GM18498 (cell line): ENCODE data around the gene DMD.

Source experiments
- ATAC-seq: cut with Tn5 transposase; IDR thresholded peaks from one replicate; pipeline ENCODE4 v1.9.1; 2021; ENCODE audit warnings: mild to moderate bottlenecking, moderate library complexity; ENCODE audit not compliant: unreplicated experiment

Gene DMD

GRCh38 chrX:33045245-33045644 lies 166.1 kb downstream of the DMD start:
- no peak for ATAC-seq

GRCh38 chrX:33041141-33041540 lies 170.2 kb downstream of the DMD start:
- ATAC-seq, result no peak

- no peak for ATAC-seq
Observed at GRCh38 chrX:33032700-33033099, 178.6 kb downstream of the DMD start.

- no peak for ATAC-seq
Observed at GRCh38 chrX:33014949-33015348, 196.4 kb downstream of the DMD start.

- no peak for ATAC-seq
Observed at GRCh38 chrX:33014086-33014485, 197.3 kb downstream of the DMD start.

- ATAC-seq, result no peak
Observed at GRCh38 chrX:33001107-33001506, 210.2 kb downstream of the DMD start.

- no peak for ATAC-seq
Observed at GRCh38 chrX:32998776-32999175, 212.6 kb downstream of the DMD start.

- no peak for ATAC-seq
Observed at GRCh38 chrX:32995427-32995826, 215.9 kb downstream of the DMD start.

GRCh38 chrX:32987142-32987541 lies 224.2 kb downstream of the DMD start:
- ATAC-seq, result no peak

GRCh38 chrX:32985544-32985943 lies 225.8 kb downstream of the DMD start:
- no peak for ATAC-seq

GRCh38 chrX:32966821-32967355 lies 244.5 kb downstream of the DMD start:
- no peak for ATAC-seq

GRCh38 chrX:32954125-32954524 lies 257.2 kb downstream of the DMD start:
- no peak for ATAC-seq

- no peak for ATAC-seq
Observed at GRCh38 chrX:32948130-32948529, 263.2 kb downstream of the DMD start.

- ATAC-seq, result no peak
Observed at GRCh38 chrX:32937043-32937442, 274.3 kb downstream of the DMD start.

- no peak for ATAC-seq
Observed at GRCh38 chrX:32933548-32933947, 277.8 kb downstream of the DMD start.

- no peak for ATAC-seq
Observed at GRCh38 chrX:32929040-32929439, 282.3 kb downstream of the DMD start.

- no peak for ATAC-seq
Observed at GRCh38 chrX:32896088-32896487, 315.3 kb downstream of the DMD start.

GRCh38 chrX:32894679-32895078 lies 316.7 kb downstream of the DMD start:
- ATAC-seq, result no peak

GRCh38 chrX:32893751-32894150 lies 317.6 kb downstream of the DMD start:
- no peak for ATAC-seq

GRCh38 chrX:32877592-32877991 lies 333.8 kb downstream of the DMD start:
- no peak for ATAC-seq

GRCh38 chrX:32874839-32875238 lies 336.5 kb downstream of the DMD start:
- no peak for ATAC-seq

GRCh38 chrX:32873786-32874185 lies 337.6 kb downstream of the DMD start:
- ATAC-seq, result no peak

GRCh38 chrX:32871636-32872035 lies 339.7 kb downstream of the DMD start:
- no peak for ATAC-seq

GRCh38 chrX:32868524-32868895 lies 342.8 kb downstream of the DMD start:
- no peak for ATAC-seq
